ENCODE data around the gene CRAMP1.

CRAMP1 gene

DNA sequence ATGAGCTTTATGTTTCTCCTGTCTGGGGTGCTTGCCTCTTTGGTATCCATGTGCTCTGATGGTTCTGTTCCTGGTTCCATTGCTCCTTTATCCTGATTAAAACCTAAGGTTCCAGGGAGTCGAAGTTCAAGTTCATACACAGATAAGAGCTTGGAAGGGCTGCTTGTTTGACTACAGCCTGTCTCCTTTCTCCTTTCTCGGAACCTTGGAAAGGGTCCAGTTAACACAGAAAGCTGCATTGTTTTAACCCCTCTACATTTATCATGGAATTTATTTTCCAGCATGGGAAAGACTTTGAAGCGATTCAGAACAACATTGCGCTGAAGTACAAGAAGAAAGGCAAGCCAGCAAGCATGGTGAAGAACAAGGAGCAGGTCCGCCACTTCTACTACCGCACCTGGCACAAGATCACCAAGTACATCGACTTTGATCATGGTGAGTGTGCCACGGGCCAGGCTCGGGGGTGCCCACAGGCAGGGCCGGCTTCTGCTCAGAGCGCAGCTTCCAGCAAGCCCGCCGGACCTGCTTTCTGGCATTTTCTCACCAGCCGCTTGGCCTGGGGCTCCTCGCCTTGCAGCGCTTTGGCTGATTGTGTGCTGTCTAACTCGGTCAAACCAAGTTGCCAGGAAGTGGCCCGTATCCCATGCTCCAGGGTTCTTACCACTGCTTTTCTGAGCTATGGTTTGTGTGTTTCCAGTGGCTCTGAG, 19.9 kb downstream of the CRAMP1 start:
- no peak overlapping the region for H3K4me3 ChIP-seq (ENCODE audit: low read length)
- TF ChIP-seq, protein P1, sequence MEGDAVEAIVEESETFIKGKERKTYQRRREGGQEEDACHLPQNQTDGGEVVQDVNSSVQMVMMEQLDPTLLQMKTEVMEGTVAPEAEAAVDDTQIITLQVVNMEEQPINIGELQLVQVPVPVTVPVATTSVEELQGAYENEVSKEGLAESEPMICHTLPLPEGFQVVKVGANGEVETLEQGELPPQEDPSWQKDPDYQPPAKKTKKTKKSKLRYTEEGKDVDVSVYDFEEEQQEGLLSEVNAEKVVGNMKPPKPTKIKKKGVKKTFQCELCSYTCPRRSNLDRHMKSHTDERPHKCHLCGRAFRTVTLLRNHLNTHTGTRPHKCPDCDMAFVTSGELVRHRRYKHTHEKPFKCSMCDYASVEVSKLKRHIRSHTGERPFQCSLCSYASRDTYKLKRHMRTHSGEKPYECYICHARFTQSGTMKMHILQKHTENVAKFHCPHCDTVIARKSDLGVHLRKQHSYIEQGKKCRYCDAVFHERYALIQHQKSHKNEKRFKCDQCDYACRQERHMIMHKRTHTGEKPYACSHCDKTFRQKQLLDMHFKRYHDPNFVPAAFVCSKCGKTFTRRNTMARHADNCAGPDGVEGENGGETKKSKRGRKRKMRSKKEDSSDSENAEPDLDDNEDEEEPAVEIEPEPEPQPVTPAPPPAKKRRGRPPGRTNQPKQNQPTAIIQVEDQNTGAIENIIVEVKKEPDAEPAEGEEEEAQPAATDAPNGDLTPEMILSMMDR (conservative IDR thresholded peaks at IDR 0.05; ENCODE audit: low read depth, low read length): no peak
- no peak for DNase-seq (ENCODE audit: low read depth)

DNA sequence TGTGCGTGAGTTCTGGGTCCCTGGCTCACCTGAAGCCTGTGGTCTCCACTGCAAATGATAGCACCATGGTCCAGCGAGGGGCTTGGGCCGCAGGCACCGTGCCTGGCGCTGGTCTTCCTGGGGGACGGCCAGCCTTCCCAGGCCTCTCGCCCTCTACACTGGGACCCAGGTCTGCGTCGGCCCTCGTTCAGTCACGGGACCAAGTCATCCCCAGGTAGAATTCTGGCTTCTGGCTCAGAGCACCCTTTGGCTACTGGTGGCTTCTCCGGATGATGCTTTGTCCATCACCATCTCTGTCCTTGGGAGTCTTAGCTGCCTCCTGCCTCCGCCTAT, 20.4 kb downstream of the CRAMP1 start:
- TF ChIP-seq, protein P1 (conservative IDR thresholded peaks at IDR 0.05; ENCODE audit: low read depth, low read length): no peak
- no peak for DNase-seq (ENCODE audit: low read depth)

DNA sequence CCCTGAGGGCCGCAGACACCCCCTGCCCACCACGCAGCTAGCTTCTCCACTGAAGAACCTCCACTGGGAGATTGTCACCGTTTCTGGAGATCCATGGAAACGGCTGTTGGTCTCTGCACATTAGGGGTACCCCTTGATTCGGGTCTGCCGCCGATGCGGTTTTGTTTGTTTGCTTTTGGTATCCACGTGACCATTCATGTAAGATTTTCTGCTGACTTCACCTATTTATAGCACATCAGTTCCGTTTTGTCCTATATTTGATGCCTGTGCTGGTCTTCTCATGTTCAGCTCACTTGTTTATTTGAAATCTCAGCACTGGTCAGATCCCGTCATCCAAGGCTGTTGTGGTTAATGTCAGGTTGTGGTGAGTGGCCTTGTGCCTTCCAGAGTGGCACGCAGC, 21.1 kb downstream of the CRAMP1 start:
- no peak for DNase-seq (ENCODE audit: low read depth)
- no peak overlapping the region for H3K4me3 ChIP-seq (ENCODE audit: low read length)
- TF ChIP-seq, protein P1 (conservative IDR thresholded peaks at IDR 0.05; ENCODE audit: low read depth, low read length): no peak

More for the DNA sequence above, 20.4 kb downstream of the CRAMP1 start:
- no peak overlapping the region for H3K4me3 ChIP-seq (ENCODE audit: low read length)

DNA sequence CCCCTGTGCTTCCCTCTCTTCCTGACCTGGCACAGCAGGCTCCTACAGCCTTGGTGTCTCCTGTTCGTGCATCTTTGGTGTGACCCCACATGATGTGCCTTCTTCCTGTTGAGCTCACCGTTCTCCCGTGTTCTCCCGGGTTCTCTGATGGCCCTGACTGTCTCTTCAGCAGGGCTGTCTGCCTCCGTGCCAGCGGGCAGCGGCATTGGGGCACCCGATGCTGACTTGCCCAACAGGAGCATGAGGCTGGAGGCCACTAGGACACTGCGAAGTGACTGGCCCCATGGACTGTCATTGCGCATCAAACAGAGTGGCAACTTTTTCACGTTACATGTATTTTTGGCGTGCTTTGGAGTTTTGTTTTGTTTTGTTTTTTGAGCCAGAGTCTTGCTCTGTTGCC, 22.4 kb downstream of the CRAMP1 start:
- TF ChIP-seq, protein P1 (conservative IDR thresholded peaks at IDR 0.05; ENCODE audit: low read depth, low read length): no peak
- no peak overlapping the region for H3K4me3 ChIP-seq (ENCODE audit: low read length)
- DNase-seq (ENCODE audit: low read depth): no peak

DNA sequence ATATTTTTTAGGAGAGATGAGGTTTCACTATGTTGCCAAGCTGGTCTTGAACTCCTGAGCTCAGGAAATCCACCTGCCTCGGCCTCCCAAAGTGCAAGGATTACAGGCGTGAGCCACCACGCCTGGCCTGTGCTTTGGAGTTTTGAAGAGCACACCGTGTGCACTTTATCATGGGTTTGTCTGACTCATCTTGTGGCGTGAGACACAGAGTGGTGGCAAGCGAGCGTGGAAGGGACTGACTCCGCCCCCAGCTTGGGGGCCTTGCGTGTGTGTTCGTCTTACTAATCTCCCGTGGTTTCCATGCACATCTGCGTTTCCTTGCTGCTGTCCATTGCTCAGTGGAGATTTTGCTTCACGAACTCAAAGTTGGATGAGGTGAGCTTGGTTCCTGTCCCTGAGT, 22.9 kb downstream of the CRAMP1 start:
- no peak overlapping the region for H3K4me3 ChIP-seq (ENCODE audit: low read length)
- DNase-seq (ENCODE audit: low read depth): no peak
- TF ChIP-seq, protein P1 (conservative IDR thresholded peaks at IDR 0.05; ENCODE audit: low read depth, low read length): no peak

DNA sequence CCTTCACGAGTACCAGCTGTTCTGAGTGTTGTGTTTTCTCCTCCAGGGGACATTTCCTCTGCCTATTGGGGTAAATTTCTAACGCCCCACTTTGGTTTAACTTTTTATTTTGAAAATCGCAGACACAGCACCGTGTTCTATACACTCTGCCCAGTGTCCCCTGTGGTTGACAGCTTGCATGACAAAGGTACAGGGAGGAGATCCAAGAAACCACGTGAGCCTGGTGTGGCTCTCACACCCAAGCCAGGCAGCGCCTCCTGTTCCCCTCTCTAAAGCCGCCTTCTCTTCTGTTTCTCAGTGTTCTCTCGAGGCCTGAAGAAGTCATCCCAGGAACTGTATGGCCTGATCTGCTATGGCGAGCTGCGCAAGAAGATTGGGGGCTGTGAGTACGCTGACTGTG, 25.4 kb downstream of the CRAMP1 start:
- no peak for DNase-seq (ENCODE audit: low read depth)
- H3K4me3 ChIP-seq (ENCODE audit: low read length): no peak overlapping the region
- TF ChIP-seq, protein P1 (conservative IDR thresholded peaks at IDR 0.05; ENCODE audit: low read depth, low read length): no peak

DNA sequence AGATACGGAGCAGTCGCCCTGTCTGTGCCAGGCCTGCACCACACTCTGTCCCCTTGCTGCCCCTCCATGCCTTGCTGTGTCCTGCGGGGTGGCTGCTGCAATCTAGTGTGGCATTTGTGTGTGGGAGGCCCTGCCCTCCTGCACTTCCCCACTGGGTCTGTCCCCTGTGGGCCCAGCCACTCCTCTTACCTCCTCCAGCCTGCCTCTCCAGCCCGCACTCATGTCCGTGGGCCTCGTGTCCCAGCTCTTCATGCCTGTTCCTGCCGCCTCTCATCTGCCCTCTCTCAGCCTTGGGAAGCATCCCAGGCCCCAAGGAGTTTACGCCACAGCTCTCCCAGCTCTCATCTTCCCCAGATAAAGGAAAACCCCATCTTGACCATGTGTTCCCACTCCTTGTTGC, 26.6 kb downstream of the CRAMP1 start:
- DNase-seq (ENCODE audit: low read depth): no peak
- TF ChIP-seq, protein P1 (conservative IDR thresholded peaks at IDR 0.05; ENCODE audit: low read depth, low read length): no peak
- no peak overlapping the region for H3K4me3 ChIP-seq (ENCODE audit: low read length)

Measured in retinal pigment epithelial cell (primary cell).